Lung (tissue), 12 donors: ENCODE data around the gene CD59. TPM values are rescaled to one million over a fixed set of nuclear protein-coding genes. Genes with fewer than 3 reads are reported as not detected.
A peak's percentile ranks its signal among the peaks of the same experiment; 100 is the strongest.

Experiments
- ATAC-seq: fragments of 200-7000 bp; cut with Tn5 transposase; one replicate; pipeline ENCODE4 v1.9.1; 2020; ENCODE audit warnings: moderate number of reproducible peaks; ENCODE audit not compliant: insufficient read depth, low FRiP score
- DNase-seq, 3 donors: peaks; one replicate each; pipeline ENCODE4 v3.0.0-alpha.2; 2013 to 2017
- H3K27ac ChIP-seq, 2 donors: one replicate each; pipeline ENCODE4 v1.5.1; 2013; ENCODE audit warnings: mild to moderate bottlenecking in 2 of 2, moderate library complexity in 2 of 2, control low read depth in 1 of 2, inconsistent platforms in 1 of 2, low read depth in 1 of 2, low read length in 1 of 2
- H3K27me3 ChIP-seq, 3 donors: one replicate each; pipeline ENCODE4 v1.5.1; 2013; ENCODE audit warnings: low read length in 2 of 3; ENCODE audit not compliant: control insufficient read depth in 3 of 3, insufficient read depth in 3 of 3
- H3K36me3 ChIP-seq, 4 donors: one replicate each; pipeline ENCODE4 v1.5.1; 2013; ENCODE audit warnings: low read length in 4 of 4, mild to moderate bottlenecking in 1 of 4, moderate library complexity in 1 of 4; ENCODE audit not compliant: control insufficient read depth in 4 of 4, insufficient read depth in 4 of 4
- H3K4me1 ChIP-seq, 5 donors: one replicate each; pipeline ENCODE4 v1.5.1; 2013; ENCODE audit warnings: low read length in 5 of 5, mild to moderate bottlenecking in 2 of 5, moderate library complexity in 1 of 5; ENCODE audit not compliant: control insufficient read depth in 5 of 5, insufficient read depth in 5 of 5
- H3K4me3 ChIP-seq: one replicate; pipeline ENCODE4 v1.5.1; 2013; ENCODE audit warnings: mild to moderate bottlenecking, control low read depth, moderate library complexity
- H3K9ac ChIP-seq, 2 donors: one replicate each; pipeline ENCODE4 v1.5.1; 2013; ENCODE audit warnings: low read length in 2 of 2, control low read depth in 1 of 2; ENCODE audit not compliant: insufficient read depth in 1 of 2
- H3K9me3 ChIP-seq, 4 donors: one replicate each; pipeline ENCODE4 v1.5.1; 2013; ENCODE audit warnings: low read length in 3 of 4, mild to moderate bottlenecking in 1 of 4, moderate library complexity in 1 of 4; ENCODE audit not compliant: control insufficient read depth in 4 of 4, insufficient read depth in 3 of 4
- whole genome bisulfite sequencing, 2 donors: extraction: QIAGEN DNeasy Blood & Tissue Kit; methylation state at CpG; one replicate each; pipeline ENCODE4 v1.1.7; 2013; 5-methylcytosine and 5-hydroxymethylcytosine counted together
- polyA plus RNA-seq, 2 donors: library from polyadenylated mRNA; stranded (reverse); fragments of 200-250 nt; gene quantifications; one replicate each; pipeline ENCODE4 v1.2.1, GENCODE V29; 2013
- total RNA-seq, 2 donors: library from RNA; depleted of rRNA in 1 of 2; stranded (reverse); fragments of >200 nt in 1 of 2; gene quantifications; one replicate each; pipeline ENCODE4 v1.2.1, GENCODE V29; 2014 to 2021
- TF ChIP-seq, protein P1 (sequence below): IDR thresholded peaks from 2 replicates; pipeline ENCODE4 v1.5.1; 2012; ENCODE audit warnings: mild to moderate bottlenecking; ENCODE audit errors: control extremely low read depth, extremely low read depth
- donor health status: control.
- donor health status: control.
- donor health status: Bipolar disorder and iron deficiency.
- donor health status: healthy.
- donor health status: DM: yes; HTN: yes; CAD: no.

The CD59 gene
- total and polyA plus RNA-seq, 4 donors = 215 to 833 (median 539) TPM

DNA sequence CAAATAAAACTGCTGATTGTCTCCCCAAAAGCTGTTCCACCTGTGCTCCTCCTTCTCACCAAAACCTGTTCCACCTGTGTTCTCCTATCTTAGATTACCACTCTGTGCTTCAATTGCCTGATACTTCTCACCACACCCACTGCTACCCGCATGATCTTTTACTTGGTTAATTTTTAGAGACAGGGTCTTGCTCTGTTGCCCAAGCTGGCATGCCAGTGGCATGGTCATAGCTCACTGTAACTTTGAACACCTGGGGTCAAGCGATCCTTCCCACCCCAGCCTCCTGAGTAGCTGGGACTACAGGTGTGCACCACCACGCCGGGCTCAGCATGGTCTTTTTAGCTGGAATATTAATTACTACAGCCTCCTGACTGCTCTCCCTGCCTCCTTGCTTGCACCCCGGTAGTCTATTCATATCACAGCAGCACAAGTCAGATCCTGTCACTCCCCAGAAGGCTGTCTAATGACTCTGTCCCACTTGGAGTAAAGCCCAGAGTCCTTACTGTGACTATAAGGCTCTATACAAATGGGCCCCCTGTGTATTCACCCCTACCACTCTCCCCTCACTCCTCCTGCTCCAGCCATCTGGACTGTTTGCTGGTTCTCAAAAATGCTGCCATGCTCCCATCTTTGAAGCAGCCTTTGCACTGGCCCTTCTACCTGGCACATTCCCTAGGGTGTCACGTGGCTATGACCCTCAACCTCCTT is 39.1 kb downstream of the CD59 start:
- Histone ChIP-seq H3K36me3 (no peaks in the 10 kb centered on the region), H3K27me3 (no peaks in the 10 kb centered on the region), H3K9ac (no peak overlapping the region), H3K4me1 (peaks cover 17 to 45% (median 21%) of the 10 kb centered on the region in 5 donors), H3K27ac (no peak overlapping the region), H3K9me3 (no peaks in the 10 kb centered on the region), H3K4me3 (no peak overlapping the region)
- ATAC-seq = no peak
- TF ChIP-seq, protein P1, sequence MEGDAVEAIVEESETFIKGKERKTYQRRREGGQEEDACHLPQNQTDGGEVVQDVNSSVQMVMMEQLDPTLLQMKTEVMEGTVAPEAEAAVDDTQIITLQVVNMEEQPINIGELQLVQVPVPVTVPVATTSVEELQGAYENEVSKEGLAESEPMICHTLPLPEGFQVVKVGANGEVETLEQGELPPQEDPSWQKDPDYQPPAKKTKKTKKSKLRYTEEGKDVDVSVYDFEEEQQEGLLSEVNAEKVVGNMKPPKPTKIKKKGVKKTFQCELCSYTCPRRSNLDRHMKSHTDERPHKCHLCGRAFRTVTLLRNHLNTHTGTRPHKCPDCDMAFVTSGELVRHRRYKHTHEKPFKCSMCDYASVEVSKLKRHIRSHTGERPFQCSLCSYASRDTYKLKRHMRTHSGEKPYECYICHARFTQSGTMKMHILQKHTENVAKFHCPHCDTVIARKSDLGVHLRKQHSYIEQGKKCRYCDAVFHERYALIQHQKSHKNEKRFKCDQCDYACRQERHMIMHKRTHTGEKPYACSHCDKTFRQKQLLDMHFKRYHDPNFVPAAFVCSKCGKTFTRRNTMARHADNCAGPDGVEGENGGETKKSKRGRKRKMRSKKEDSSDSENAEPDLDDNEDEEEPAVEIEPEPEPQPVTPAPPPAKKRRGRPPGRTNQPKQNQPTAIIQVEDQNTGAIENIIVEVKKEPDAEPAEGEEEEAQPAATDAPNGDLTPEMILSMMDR = no peak
- DNase-seq = peak in 2 of 3 donors; percentile 34 to 69
- 80 to 87% methylated on average over 6 of the region's 6 CpGs for WGBS, 2 donors

DNA sequence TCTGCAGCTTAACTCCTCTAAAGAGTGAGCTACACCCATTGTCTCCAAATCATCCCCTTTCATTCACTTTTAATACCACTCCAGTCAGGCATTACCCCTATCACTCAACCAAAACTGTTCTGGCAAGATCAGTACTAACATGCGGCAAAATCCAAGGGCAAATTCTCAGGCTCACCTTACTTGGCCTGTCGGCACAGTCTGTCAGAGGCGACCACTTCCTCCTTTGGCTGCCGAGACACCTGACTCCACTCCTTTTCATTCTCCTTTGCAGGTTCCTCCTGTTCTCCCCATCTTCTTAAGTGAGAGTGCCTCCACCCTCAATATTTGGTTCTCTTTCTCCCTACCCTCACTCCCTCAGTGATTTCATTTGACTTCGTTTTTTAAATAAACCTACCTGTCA is 39.8 kb downstream of the CD59 start:
- Histone ChIP-seq H3K36me3 (no peaks in the 10 kb centered on the region), H3K9me3 (no peaks in the 10 kb centered on the region), H3K27me3 (no peaks in the 10 kb centered on the region), H3K9ac (no peak overlapping the region), H3K4me3 (no peak overlapping the region), H3K4me1 (peaks cover 16 to 44% (median 23%) of the 10 kb centered on the region in 5 donors), H3K27ac (no peak overlapping the region)
- ATAC-seq = no peak
- no peak for DNase-seq
- 47 to 69% methylated on average over 5 of the region's 5 CpGs for WGBS, 2 donors
- TF ChIP-seq, protein P1 = no peak

DNA sequence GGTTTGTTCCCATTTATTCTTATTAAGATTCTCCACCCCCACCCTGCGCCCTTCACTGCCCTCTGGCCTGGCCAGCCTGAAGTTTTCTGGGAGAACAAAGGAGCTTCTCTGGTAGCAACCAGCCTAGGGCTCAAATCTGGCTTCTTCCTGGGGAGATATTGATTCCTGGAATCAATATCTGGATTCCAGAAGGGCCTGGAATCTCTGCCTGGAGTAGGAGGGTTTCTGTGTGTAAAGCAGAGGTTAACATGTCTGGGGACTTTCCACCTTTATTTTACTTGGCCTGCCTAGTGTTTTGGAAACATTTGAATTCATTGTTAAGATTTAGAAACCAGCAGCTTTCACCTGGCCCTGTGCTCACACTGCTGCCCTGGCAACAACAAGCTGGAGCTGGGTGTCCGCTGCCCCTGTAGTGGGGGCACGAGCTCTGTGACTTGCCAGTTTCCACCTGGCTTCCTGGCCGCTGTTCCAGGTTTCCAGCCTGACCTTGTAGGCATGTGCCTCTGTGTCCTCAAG is 41.1 kb downstream of the CD59 start:
- TF ChIP-seq, protein P1 = no peak
- Histone ChIP-seq H3K27me3 (no peaks in the 10 kb centered on the region), H3K27ac (peak overlapping the region; percentile 22 to 56), H3K4me3 (no peak overlapping the region), H3K9ac (no peak overlapping the region), H3K4me1 (peaks cover 17 to 50% (median 24%) of the 10 kb centered on the region in 5 donors), H3K9me3 (no peaks in the 10 kb centered on the region), H3K36me3 (no peaks in the 10 kb centered on the region)
- 77 to 95% methylated on average over 4 of the region's 4 CpGs for WGBS, 2 donors
- DNase-seq (no peak), ATAC-seq (no peak)
